Kidney capillary endothelial cell (primary cell): Measurements from ENCODE around the gene YOD1.

Experiments
- DNase-seq: peaks from one replicate; pipeline ENCODE4 v3.0.0-alpha.2; 2018; ENCODE audit warnings: low spot score

The YOD1 gene

GRCh38 chr1:207025146-207025880, 25.7 kb downstream of the YOD1 start:
- DNase-seq, result peak; percentile 30

GRCh38 chr1:207024202-207025145, 26.5 kb downstream of the YOD1 start:
- DNase-seq, result no peak

GRCh38 chr1:207022996-207023679, 27.9 kb downstream of the YOD1 start:
- DNase-seq, result no peak

- no peak for DNase-seq
These were observed 29.0 kb downstream of the YOD1 start for GRCh38 chr1:207021876-207022596.

GRCh38 chr1:207021139-207021861, 29.7 kb downstream of the YOD1 start:
- DNase-seq, result no peak

- DNase-seq, result peak; percentile 28
These were observed 30.3 kb downstream of the YOD1 start for GRCh38 chr1:207020709-207021107.

- DNase-seq, result no peak
These were observed 30.8 kb downstream of the YOD1 start for GRCh38 chr1:207020065-207020708.

- DNase-seq, result no peak
These were observed 31.3 kb downstream of the YOD1 start for GRCh38 chr1:207019661-207020060.

GRCh38 chr1:207019161-207019560, 31.8 kb downstream of the YOD1 start:
- DNase-seq, result no peak

- no peak for DNase-seq
These were observed 32.3 kb downstream of the YOD1 start for GRCh38 chr1:207018707-207019106.

- no peak for DNase-seq
These were observed 33.1 kb downstream of the YOD1 start for GRCh38 chr1:207017615-207018559.

GRCh38 chr1:207015791-207016190, 35.2 kb downstream of the YOD1 start:
- no peak for DNase-seq

GRCh38 chr1:207014728-207015127, 36.3 kb downstream of the YOD1 start:
- no peak for DNase-seq

GRCh38 chr1:207013321-207014085, 37.5 kb downstream of the YOD1 start:
- DNase-seq, result no peak

GRCh38 chr1:207010726-207011125, 40.3 kb downstream of the YOD1 start:
- DNase-seq, result no peak

- DNase-seq, result no peak
These were observed 41.1 kb downstream of the YOD1 start for GRCh38 chr1:207009945-207010344.

- no peak for DNase-seq
These were observed 41.7 kb downstream of the YOD1 start for GRCh38 chr1:207009182-207009850.

GRCh38 chr1:207007352-207008033, 43.5 kb downstream of the YOD1 start:
- peak; percentile 30 for DNase-seq
